Renal pelvis (tissue), 4 donors: ENCODE data around the gene IGFN1. TPM values are rescaled to one million over a fixed set of nuclear protein-coding genes. Genes with fewer than 3 reads are reported as not detected.

ENCODE experiments used
- DNase-seq: peaks from one replicate; pipeline ENCODE4 v3.0.0-alpha.2; 2013
- polyA plus RNA-seq, 3 donors: library from polyadenylated mRNA; unstranded; fragments of 120-200 nt; gene quantifications; one replicate each; pipeline ENCODE4 v1.2.1, GENCODE V29; 2013; ENCODE audit not compliant: insufficient read length in 3 of 3

IGFN1 gene
- polyA plus RNA-seq, 3 donors: 0.74 to 1.1 (median 0.78) TPM

DNA sequence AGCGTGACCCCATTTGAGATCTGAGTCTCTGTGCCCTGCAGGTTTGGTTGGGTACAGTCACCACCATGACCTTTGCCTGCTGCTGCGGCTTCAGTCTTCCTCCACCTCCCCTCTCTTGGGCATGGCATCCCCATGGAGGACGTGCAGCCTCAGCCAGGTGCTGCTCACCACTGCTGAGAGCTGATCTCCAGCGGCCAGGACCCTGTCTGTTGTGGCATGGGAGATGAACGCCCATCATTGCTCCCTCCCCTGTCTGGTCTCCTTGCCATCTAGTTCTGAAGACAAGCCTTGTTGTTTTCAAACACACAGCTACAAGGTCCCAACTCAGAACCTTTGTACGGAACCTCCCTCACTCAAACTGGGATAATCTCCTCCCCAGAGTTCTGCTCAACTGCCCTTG is 73.4 kb downstream of the IGFN1 start:
- no peak for DNase-seq

DNA sequence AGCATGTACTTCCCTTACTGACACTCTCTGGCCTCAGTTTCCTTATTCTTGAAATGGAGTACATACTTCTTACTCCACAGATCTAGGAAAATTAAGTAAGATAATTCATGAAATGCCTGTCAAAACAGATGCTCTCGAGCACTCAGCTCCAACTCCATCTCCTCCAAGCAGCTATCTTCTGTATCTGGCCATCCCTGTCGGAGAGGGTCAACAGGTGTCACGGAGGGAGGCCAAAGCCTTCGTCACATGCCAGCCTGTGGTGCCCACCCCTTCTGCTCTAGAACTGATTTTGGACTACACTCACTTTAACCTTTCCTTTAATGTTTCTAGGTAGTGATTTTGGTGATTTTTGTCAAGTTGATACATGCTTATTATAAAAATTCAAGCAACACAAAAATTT is 73.9 kb downstream of the IGFN1 start:
- DNase-seq: no peak

DNA sequence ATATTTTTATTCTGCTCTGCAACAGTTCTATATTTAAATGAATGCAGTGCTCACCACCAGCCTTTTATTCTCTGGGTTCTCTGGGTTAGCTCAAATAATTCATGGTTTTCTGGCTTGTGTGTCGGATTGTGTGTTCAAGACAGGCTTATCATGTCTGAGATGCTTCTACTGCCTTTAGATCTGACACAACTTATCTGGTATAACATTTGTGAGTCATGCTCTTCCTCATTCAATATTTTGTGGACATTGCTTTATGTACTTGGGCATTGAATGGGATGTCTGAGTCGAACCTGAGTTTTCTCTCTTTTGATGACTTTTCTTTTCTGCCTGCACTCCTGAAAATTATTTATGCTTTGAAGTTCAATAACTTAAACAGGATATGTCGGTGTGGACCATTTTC is 75.1 kb downstream of the IGFN1 start:
- no peak for DNase-seq

DNA sequence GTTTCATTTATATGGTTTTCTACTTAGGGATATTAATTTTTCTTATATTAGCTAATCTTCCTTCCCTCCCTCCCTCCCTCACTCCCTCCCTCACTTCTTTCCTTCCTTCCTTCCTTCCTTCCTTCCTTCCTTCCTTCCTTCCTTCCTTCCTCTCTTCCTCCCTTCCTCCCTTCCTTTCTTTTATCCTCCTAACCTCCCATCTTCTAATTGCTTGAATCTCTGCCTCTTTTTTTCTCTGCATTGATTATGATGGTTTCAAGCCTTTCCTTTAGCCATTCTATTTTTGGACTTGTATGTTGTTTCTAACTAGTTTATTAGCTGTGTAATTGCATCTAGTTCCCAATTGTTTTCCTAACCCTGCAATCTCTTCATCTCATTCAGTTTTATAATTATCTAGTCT is 75.7 kb downstream of the IGFN1 start:
- no peak for DNase-seq

DNA sequence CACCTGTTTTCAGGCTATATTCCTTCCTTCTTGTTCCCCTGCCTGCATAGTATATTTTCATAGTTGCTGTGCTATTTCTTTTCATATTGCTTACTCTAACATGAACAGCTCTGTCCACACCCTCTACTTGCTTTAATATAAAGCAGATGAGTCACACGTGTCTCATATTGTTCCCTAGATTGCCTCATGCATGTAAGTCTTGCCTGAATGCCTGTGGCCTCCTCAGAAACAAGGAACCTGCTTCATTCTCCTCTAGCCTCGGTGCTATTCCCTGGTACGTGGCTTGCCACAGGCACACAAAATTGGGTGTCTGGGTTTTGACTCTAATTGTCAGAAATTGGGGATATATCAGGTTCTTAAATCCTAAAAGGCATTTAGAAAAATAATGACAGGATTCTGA is 76.2 kb downstream of the IGFN1 start:
- no peak for DNase-seq

DNA sequence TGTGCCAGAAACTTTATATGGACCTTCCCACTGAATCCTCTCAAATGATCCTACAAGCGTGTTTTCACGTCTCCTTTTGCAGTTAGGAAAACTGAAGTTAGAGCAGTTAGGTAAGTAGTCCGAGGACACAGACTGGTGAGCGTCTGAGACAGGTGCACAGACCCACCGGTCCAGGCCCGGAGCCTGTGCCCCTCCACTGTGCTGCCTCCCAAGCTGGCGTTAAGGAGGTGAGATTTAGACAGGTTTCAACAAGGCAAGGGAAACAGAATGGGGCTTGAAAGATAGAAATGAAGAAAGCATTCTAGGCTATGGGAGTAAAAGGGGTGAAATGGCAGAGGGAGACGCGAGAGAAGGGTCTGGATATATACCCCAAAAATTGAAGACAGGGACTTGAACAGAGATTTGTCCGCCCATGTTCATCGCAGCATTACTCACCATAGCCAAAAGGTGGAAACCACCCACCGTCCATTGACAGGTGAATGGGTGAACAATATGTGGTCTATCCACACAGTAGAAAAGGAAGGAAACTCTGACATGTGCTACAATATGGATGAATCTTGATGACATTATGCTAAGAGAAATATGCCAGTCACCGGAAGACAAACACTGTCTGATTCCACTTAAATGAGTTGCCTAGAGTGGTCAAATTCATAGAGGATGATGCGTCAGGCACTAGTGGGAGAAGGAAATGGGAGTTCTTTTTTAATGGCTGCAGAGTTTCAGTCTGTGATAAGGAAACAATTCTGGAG is 77.0 kb downstream of the IGFN1 start:
- no peak for DNase-seq

DNA sequence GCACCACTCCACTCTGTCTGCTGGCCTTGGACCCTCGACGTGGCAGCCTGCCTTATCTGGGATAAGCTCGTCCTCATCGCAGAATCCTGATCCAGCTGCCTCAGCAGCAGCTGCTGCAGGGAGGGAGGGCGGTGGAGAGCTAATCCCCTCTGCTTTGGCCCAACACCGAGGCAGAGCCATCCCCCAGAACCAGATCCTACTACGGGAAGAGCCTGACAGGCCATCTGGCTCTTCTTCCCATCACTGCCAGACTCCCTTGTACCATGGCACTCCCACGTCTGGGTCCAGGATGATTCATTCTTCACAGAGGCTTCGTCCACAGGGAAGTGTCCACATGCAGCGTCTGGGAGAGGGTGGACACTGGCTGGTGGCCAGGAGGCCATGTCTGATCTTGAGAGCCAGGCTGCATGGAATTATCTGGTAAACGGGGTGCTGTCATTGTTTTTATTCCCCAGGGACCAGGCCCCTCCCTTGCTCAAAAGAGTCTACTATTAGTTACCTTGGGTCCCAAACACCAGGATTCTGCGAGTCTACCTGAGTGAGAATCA is 78.1 kb downstream of the IGFN1 start:
- no peak for DNase-seq

DNA sequence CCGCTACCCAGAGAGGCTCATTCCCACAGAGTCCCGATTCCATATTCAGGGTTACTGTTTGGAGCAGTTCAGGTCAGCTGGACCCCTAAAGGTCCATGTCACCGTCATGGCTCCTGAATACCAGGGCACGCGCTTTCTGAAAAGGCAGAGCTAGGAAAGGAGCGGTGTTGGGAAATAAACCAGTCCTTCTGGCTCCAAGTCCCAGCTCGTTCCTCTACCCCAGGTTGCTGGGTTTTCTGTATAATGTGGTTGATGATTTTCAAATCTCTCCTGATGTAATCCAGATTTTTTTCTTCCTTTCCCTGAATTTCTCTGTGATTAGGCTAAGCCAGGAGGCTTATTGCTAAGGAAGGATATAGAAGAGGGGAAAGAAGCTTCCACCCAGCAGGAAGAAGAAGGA is 78.7 kb downstream of the IGFN1 start:
- DNase-seq: no peak

DNA sequence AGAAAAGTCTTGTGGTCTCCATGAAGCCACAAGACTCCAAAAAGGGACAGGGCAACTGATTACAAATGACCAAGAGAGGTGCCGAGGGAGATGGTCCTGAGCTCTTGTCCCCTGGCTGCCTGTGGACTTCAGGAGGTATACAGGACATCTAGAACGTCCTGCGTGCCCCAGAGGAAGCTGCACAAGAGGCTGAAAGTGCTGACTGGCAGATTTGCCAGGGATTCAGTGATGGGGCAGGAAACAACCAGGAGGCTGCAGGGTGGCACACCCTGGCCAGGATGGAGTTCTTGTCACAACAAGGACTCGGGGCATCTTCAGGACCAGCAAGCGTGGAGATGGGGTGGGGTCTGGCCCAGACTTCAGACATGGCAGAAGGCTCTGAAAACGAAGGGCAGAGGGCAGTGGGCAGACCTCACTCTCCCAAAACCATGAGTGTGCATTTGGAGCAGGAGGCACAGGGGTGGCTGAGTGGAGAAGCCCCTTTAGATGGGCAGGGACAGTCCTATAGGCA is 79.3 kb downstream of the IGFN1 start:
- no peak for DNase-seq

DNA sequence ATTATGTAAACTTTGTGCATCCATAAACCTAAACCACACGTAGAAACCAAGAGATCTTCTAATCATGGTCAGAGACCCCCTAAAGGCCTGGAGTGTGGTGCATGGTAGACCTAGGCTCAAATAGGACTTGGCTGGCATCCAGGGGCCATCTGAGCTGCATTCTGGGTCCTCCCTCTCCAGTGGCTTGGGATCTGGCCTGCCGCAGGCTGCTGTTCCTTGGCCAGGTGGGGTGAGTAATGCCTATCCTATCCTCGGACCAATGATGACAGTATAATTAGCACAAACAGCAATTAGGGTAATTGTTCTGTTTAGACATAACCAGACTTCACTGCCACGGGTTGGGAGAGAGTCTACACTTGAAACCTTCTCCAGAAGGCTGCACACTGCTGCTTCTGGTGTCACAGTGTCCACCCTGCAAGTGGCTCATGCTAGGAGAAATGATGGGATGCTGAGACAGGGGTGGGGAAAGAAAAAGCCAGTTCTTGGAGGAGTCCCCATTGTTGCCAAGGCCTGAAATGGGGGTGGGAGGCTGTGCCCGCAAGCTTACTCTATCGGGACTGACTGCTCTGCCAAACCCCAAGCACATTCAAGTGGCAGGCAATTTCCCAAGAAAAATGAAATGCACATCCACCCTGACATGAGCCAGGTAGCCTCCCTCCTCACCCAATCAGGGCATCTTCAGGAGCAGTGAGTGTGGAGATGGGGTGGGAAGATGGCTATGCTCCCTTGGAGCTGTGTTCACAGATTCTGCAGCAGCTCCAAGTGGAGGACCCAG is 80.2 kb downstream of the IGFN1 start:
- no peak for DNase-seq

DNA sequence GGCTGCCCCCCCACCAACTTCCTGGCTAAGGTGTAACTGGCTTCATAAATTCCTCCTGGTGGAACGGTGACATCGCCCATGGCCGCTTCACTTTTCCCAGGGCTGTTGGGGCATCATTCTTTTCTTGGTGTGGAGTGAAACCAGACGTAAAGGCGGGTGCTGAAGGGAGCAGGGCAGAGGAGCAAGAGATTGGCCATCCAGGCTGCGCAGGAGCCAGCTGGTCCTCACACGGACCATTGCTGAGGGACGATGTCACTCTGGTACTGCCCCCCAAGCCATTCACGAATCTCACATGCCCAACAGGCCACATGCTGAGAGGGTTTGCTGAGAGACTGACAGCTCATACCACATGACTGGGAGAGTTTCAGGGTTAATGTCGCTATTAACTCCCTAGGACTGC is 82.2 kb downstream of the IGFN1 start:
- no peak for DNase-seq

DNA sequence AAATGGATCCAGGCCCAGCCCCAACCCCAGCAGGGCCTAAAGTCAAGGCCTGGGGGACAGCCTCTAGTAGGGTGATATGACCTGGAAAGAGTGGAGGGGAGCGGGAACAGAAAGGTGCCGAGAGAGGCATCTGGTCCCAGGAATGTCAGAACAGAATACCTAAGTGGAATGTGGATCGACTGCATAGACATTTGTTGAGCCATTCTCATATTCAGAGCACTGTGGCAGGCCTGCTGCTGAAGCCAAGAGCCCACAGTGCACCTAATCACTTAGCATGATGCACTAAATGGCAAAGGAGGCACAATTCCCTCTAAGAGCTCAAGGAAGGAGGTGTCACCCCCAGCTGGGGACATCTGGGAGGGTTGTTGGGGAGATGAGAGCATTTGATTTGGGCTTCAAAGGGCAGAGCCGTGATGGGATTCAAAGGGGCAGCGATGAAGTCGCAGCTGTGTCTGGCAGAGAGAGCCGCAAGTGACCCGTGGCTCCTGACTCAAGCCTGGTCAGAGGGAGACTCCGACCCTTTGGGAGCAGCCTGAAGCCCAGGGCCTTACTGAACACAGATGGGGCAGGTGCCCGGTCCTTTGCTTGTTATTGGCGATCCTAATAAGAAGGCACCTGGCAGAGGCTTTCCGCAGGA is 84.1 kb downstream of the IGFN1 start:
- no peak for DNase-seq

DNA sequence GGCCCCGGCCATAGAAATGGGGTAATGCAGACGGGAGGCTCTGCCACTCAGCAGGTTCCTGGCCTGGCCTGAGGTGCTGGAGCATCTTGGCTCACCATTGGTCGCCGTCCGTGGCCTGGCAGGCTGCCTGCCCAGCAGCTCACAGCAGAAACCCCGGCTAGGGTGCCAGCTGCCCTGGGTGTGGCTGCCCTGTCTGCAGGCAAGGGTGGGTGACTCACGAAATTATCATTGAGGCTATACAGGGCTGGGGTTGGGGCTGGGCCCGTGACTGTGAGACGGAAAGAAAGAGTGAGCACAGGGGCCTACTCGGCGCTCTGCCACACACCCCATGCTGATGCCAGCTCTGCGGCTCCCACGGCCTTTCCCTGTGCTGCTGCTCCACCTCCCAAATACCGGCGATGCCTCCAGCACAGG is 84.6 kb downstream of the IGFN1 start:
- DNase-seq: no peak

DNA sequence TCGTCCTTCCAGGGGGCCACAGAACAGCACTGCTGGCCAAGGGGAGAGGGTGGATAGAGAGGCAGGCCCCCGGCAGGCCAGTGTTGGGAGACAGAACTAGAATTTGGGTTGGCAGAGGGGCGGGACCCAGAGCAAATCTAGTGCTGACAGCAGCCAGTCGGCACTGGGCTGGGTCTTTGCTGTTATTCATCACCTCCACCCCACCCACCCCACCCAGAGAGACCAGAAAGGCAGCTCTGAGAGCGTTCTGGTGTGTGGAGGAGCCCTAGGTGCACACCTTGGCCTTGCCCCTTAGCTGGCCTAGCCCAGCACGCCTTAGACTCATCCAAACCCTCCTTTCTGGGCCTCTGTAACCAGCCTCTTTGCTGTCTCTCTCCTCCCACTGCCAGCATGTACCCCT is 86.3 kb downstream of the IGFN1 start:
- no peak for DNase-seq

DNA sequence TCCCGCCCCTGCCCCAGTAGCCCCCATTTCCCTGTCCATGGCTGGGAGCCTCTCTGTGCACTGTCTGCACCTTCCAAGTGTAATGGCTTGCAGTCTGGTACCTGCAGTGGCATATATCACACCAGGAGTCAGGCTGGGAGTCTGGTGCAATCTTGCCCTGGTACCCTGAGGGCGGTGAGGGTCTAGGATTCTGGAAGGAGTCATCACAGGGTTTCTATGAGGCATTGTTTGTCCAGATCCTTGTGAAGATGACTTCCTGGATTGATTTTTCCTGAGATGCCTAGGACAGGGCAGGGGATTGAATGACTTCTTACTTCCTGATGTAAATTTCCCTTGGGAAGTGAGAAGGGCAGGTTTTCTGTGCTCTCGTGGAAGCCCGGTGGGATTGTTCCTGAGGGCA is 86.8 kb downstream of the IGFN1 start:
- DNase-seq: no peak

Other genes starting within 250 kb of the IGFN1 start
- 1 to 10 TPM; 2.4 to 3.2 (median 2.9) TPM for gene KIF21B, start 167.1 kb upstream of the IGFN1 start, polyA plus RNA-seq
- gene CACNA1S, start 78.4 kb upstream of the IGFN1 start, polyA plus RNA-seq: under 1 TPM; 0.51 to 0.76 (median 0.51) TPM
- gene ASCL5, start 63.6 kb upstream of the IGFN1 start, polyA plus RNA-seq: under 1 TPM; 0.15 to 0.36 (median 0.20) TPM
- gene TMEM9, start 36.4 kb upstream of the IGFN1 start, polyA plus RNA-seq: 100 to 1,000 TPM; 150 to 166 (median 156) TPM
- gene PKP1, start 92.7 kb downstream of the IGFN1 start, polyA plus RNA-seq: under 1 TPM; 0.12 to 0.24 (median 0.13) TPM
- 10 to 100 TPM; 56.1 to 78.9 (median 66.1) TPM for gene TNNT2, start 186.9 kb downstream of the IGFN1 start, polyA plus RNA-seq
- 10 to 100 TPM; 30.0 to 34.6 (median 31.3) TPM for gene LAD1, start 208.5 kb downstream of the IGFN1 start, polyA plus RNA-seq
- gene TNNI1, start 230.9 kb downstream of the IGFN1 start, polyA plus RNA-seq: 10 to 100 TPM; 67.6 to 76.7 (median 76.5) TPM